GM19238 (cell line): ENCODE results near the gene PSMB5.

ENCODE experiments used
- DNase-seq: peaks from one replicate; pipeline ENCODE4 v3.0.0; 2011; ENCODE audit warnings: low spot score; ENCODE audit not compliant: insufficient read length

The PSMB5 gene

GRCh38 chr14:22991852-22992251 is 42.8 kb downstream of the PSMB5 start:
- DNase-seq: no peak

GRCh38 chr14:22987291-22987690 is 47.4 kb downstream of the PSMB5 start:
- no peak for DNase-seq

GRCh38 chr14:22986508-22987054 is 48.1 kb downstream of the PSMB5 start:
- peak; percentile 66 for DNase-seq

GRCh38 chr14:22985894-22986507 is 48.7 kb downstream of the PSMB5 start:
- DNase-seq: no peak

GRCh38 chr14:22984959-22985658 is 49.6 kb downstream of the PSMB5 start:
- no peak for DNase-seq

- peak; percentile 85 for DNase-seq
Observed at GRCh38 chr14:22982477-22983245, 52.0 kb downstream of the PSMB5 start, which contains the start of gene AJUBA. Gene AJUBA, minus strand, starts transcription at chr14:22982551. Its CDS starts 285 bp downstream, at chr14:22982266.

GRCh38 chr14:22981876-22982476 is 52.7 kb downstream of the PSMB5 start:
- no peak for DNase-seq

GRCh38 chr14:22981090-22981875 is 53.4 kb downstream of the PSMB5 start:
- no peak for DNase-seq

GRCh38 chr14:22980672-22981089 is 54.0 kb downstream of the PSMB5 start:
- no peak for DNase-seq

- no peak for DNase-seq
Observed at GRCh38 chr14:22979748-22980392, 54.8 kb downstream of the PSMB5 start.

- DNase-seq: no peak
Observed at GRCh38 chr14:22978981-22979671, 55.6 kb downstream of the PSMB5 start.

- DNase-seq: no peak
Observed at GRCh38 chr14:22978487-22978837, 56.2 kb downstream of the PSMB5 start.

- no peak for DNase-seq
Observed at GRCh38 chr14:22977684-22978486, 56.8 kb downstream of the PSMB5 start.

GRCh38 chr14:22977434-22977683 is 57.3 kb downstream of the PSMB5 start:
- no peak for DNase-seq

- no peak for DNase-seq
Observed at GRCh38 chr14:22976620-22977433, 57.9 kb downstream of the PSMB5 start.
